ENCODE data around the gene RNASE9. TPM values are rescaled to one million over a fixed set of nuclear protein-coding genes. Genes with fewer than 3 reads are reported as not detected.

Gene RNASE9
- total RNA-seq (not detected), polyA plus RNA-seq (not detected)
- long read RNA-seq, donor 1: 0 reads
- long read RNA-seq, donor 2: 0 reads
- long read RNA-seq, donor 3: 0 reads
- long read RNA-seq, donor 4: 0 reads

GRCh38 chr14:20560961-20561360, at the start of gene RNASE9:
Gene RNASE9, minus strand, starts transcription at chr14:20561047.
- DNase-seq: no peak
- 91% methylated on average over 3 of the region's 3 CpGs for WGBS
- no peaks in the 10 kb centered on the region for H3K27me3 ChIP-seq (ENCODE audit: control insufficient read depth, insufficient read depth)
- no peaks in the 10 kb centered on the region for H3K9me3 ChIP-seq (ENCODE audit: control insufficient read depth, low read length)
- H3K4me3 ChIP-seq (ENCODE audit: low read length): no peak within 1 kb of the TSS
- intact Hi-C loops (cut with DNase I): no loop called here
- ATAC-seq: no peak
- H3K27ac ChIP-seq (ENCODE audit: low read length): no peak within 1 kb of the TSS
- H3K4me1 ChIP-seq (ENCODE audit: control insufficient read depth, insufficient read depth, low read length): no peaks in the 10 kb centered on the region

- Histone ChIP-seq H3K4me3 (ENCODE audit: low read length) (peak overlapping the region; percentile 77), H3K4me1 (ENCODE audit: control insufficient read depth, insufficient read depth, low read length) (no peaks in the 10 kb centered on the region), H3K27me3 (ENCODE audit: control insufficient read depth, insufficient read depth) (no peaks in the 10 kb centered on the region), H3K9me3 (ENCODE audit: control insufficient read depth, low read length) (no peaks in the 10 kb centered on the region), H3K27ac (ENCODE audit: low read length) (no peak overlapping the region)
- peak; percentile 75 to 92 (median 90) for DNase-seq
- intact Hi-C loops (cut with DNase I): loop anchor here (2.0 to 5.0 kb wide), 5 partner anchors 71 to 283 kb away; partner anchors contain the start of genes RNASE4 (in 2 of the 4), PARP2 (in 1 of the 4) and TEP1 (in 1 of the 4)
- ATAC-seq: peak; percentile 82 to 85
- 6% methylated on average over 27 of the region's 27 CpGs for WGBS
Observed at GRCh38 chr14:20610002-20610765, 49.3 kb upstream of the RNASE9 start.

GRCh38 chr14:20609215-20610001, 48.6 kb upstream of the RNASE9 start:
- WGBS: under 1% methylated on average over 44 of the region's 44 CpGs
- peak overlapping the region; percentile 77 for H3K4me3 ChIP-seq (ENCODE audit: low read length)
- H3K27me3 ChIP-seq (ENCODE audit: control insufficient read depth, insufficient read depth): no peaks in the 10 kb centered on the region
- ATAC-seq: peak; percentile 52 to 55
- intact Hi-C loops (cut with DNase I): loop anchor here (2.0 to 10.0 kb wide), 9 partner anchors 71 to 285 kb away; partner anchors contain the start of genes TEP1 (in 3 of the 4), PARP2 (in 2 of the 4) and RNASE4 (in 2 of the 4)
- no peaks in the 10 kb centered on the region for H3K9me3 ChIP-seq (ENCODE audit: control insufficient read depth, low read length)
- peak overlapping the region; percentile 25 for H3K27ac ChIP-seq (ENCODE audit: low read length)
- no peaks in the 10 kb centered on the region for H3K4me1 ChIP-seq (ENCODE audit: control insufficient read depth, insufficient read depth, low read length)
- peak; percentile 33 to 74 (median 70) for DNase-seq

GRCh38 chr14:20608383-20609110, 47.7 kb upstream of the RNASE9 start:
- Histone ChIP-seq H3K4me1 (ENCODE audit: control insufficient read depth, insufficient read depth, low read length) (no peaks in the 10 kb centered on the region), H3K4me3 (ENCODE audit: low read length) (no peak overlapping the region), H3K9me3 (ENCODE audit: control insufficient read depth, low read length) (no peaks in the 10 kb centered on the region), H3K27ac (ENCODE audit: low read length) (no peak overlapping the region), H3K27me3 (ENCODE audit: control insufficient read depth, insufficient read depth) (no peaks in the 10 kb centered on the region)
- DNase-seq (no peak), ATAC-seq (no peak)
- whole genome bisulfite sequencing: 63% methylated on average over 7 of the region's 7 CpGs
- intact Hi-C loops (cut with DNase I): loop anchor here (5.0 to 10.0 kb wide), 5 partner anchors 74 to 284 kb away; partner anchors contain the start of genes TEP1 (in 2 of the 4) and PARP2 (in 1 of the 4)

GRCh38 chr14:20607617-20608016, 46.8 kb upstream of the RNASE9 start:
- no peaks in the 10 kb centered on the region for H3K4me1 ChIP-seq (ENCODE audit: control insufficient read depth, insufficient read depth, low read length)
- no peaks in the 10 kb centered on the region for H3K27me3 ChIP-seq (ENCODE audit: control insufficient read depth, insufficient read depth)
- ATAC-seq (no peak), DNase-seq (no peak)
- no peak overlapping the region for H3K27ac ChIP-seq (ENCODE audit: low read length)
- intact Hi-C loops (cut with DNase I): loop anchor here (5.0 to 10.0 kb wide), 5 partner anchors 73 to 283 kb away; partner anchors contain the start of genes TEP1 (in 2 of the 4) and PARP2 (in 1 of the 4)
- H3K9me3 ChIP-seq (ENCODE audit: control insufficient read depth, low read length): no peaks in the 10 kb centered on the region
- H3K4me3 ChIP-seq (ENCODE audit: low read length): no peak overlapping the region
- WGBS: 74% methylated on average over 5 of the region's 5 CpGs

- intact Hi-C loops (cut with DNase I): loop anchor here (5.0 to 10.0 kb wide), 5 partner anchors 72 to 282 kb away; partner anchors contain the start of genes TEP1 (in 2 of the 4) and PARP2 (in 1 of the 4)
Observed at GRCh38 chr14:20606902-20607242, 46.0 kb upstream of the RNASE9 start.

GRCh38 chr14:20606190-20606901, 45.5 kb upstream of the RNASE9 start:
- Histone ChIP-seq H3K27ac (ENCODE audit: low read length) (no peak overlapping the region), H3K9me3 (ENCODE audit: control insufficient read depth, low read length) (no peaks in the 10 kb centered on the region), H3K4me1 (ENCODE audit: control insufficient read depth, insufficient read depth, low read length) (no peaks in the 10 kb centered on the region), H3K4me3 (ENCODE audit: low read length) (no peak overlapping the region), H3K27me3 (ENCODE audit: control insufficient read depth, insufficient read depth) (no peaks in the 10 kb centered on the region)
- intact Hi-C loops (cut with DNase I): loop anchor here (5.0 to 10.0 kb wide), 5 partner anchors 72 to 282 kb away; partner anchors contain the start of genes TEP1 (in 2 of the 4) and PARP2 (in 1 of the 4)
- ATAC-seq: no peak
- 29% methylated on average over 8 of the region's 8 CpGs for WGBS
- DNase-seq: peak in 1 of 3 donors; percentile 18

More at GRCh38 chr14:20606902-20607242, 46.0 kb upstream of the RNASE9 start:
- ATAC-seq (no peak), DNase-seq (no peak)
- Histone ChIP-seq H3K4me3 (ENCODE audit: low read length) (no peak overlapping the region), H3K27me3 (ENCODE audit: control insufficient read depth, insufficient read depth) (no peaks in the 10 kb centered on the region), H3K9me3 (ENCODE audit: control insufficient read depth, low read length) (no peaks in the 10 kb centered on the region), H3K4me1 (ENCODE audit: control insufficient read depth, insufficient read depth, low read length) (no peaks in the 10 kb centered on the region), H3K27ac (ENCODE audit: low read length) (no peak overlapping the region)
- WGBS: 78% methylated on average over 2 of the region's 2 CpGs

- Histone ChIP-seq H3K27ac (ENCODE audit: low read length) (no peak overlapping the region), H3K27me3 (ENCODE audit: control insufficient read depth, insufficient read depth) (no peaks in the 10 kb centered on the region), H3K9me3 (ENCODE audit: control insufficient read depth, low read length) (no peaks in the 10 kb centered on the region), H3K4me3 (ENCODE audit: low read length) (no peak overlapping the region), H3K4me1 (ENCODE audit: control insufficient read depth, insufficient read depth, low read length) (no peaks in the 10 kb centered on the region)
- intact Hi-C loops (cut with DNase I): loop anchor here in 3 of 4 donors (10.0 kb wide), 4 partner anchors 69 to 279 kb away; partner anchors contain the start of genes PARP2 (in 1 of the 3) and TEP1 (in 1 of the 3)
- DNase-seq: no peak
- WGBS: 77% methylated on average over 13 of the region's 13 CpGs
- ATAC-seq: no peak
Observed at GRCh38 chr14:20603813-20604690, 43.2 kb upstream of the RNASE9 start.

GRCh38 chr14:20602583-20602982, 41.7 kb upstream of the RNASE9 start:
- no peak overlapping the region for H3K4me3 ChIP-seq (ENCODE audit: low read length)
- WGBS: 92% methylated on average over 9 of the region's 9 CpGs

More at GRCh38 chr14:20602583-20602982, 41.7 kb upstream of the RNASE9 start:
- intact Hi-C loops (cut with DNase I): loop anchor here in 3 of 4 donors (10.0 kb wide), 4 partner anchors 68 to 278 kb away; partner anchors contain the start of genes PARP2 (in 1 of the 3) and TEP1 (in 1 of the 3)
- DNase-seq: no peak
- no peaks in the 10 kb centered on the region for H3K27me3 ChIP-seq (ENCODE audit: control insufficient read depth, insufficient read depth)
- H3K4me1 ChIP-seq (ENCODE audit: control insufficient read depth, insufficient read depth, low read length): no peaks in the 10 kb centered on the region
- no peaks in the 10 kb centered on the region for H3K9me3 ChIP-seq (ENCODE audit: control insufficient read depth, low read length)
- H3K27ac ChIP-seq (ENCODE audit: low read length): no peak overlapping the region
- no peak for ATAC-seq
